GM12878 (cell line): ENCODE data around the gene CRKL. TPM values are rescaled to one million over a fixed set of nuclear protein-coding genes. Genes with fewer than 3 reads are reported as not detected.

Experiments used
- ATAC-seq: fragments of 200-7000 bp; cut with Tn5 transposase; 3 replicates; pipeline ENCODE4 v1.9.1; 2020; ENCODE audit warnings: mild to moderate bottlenecking, moderate library complexity
- BruUV-seq: library from RNA; stranded (reverse); fragments of 400-500 nt; replicated peaks from 2 replicates; lab custom pipeline; 2021; lab: Mats Ljungman, UMichigan
- CTCF ChIA-PET: fragments of 300-600 bp; sonication (Branson Sonifier 250); formaldehyde crosslinking; extraction: SDS; loops from one replicate; lab custom pipeline; 2021; ENCODE audit warnings: inconsistent platforms; lab: Yijun Ruan, JAX
- POLR2A ChIA-PET: fragments of 350-600 bp; formaldehyde crosslinking; extraction: SDS; loops from one replicate; lab custom pipeline; 2021; ENCODE audit warnings: inconsistent platforms; lab: Charles Lee
- RAD21 ChIA-PET: fragments of 300-600 bp; sonication (Branson Sonifier 250); formaldehyde crosslinking; loops from one replicate; lab custom pipeline; 2023; ENCODE audit warnings: antibody characterized with exemption; ENCODE audit not compliant: unreplicated experiment; lab: Charles Lee
- SMC1A ChIA-PET: fragments of 300-600 bp; sonication (Branson Sonifier 250); formaldehyde crosslinking; loops from one replicate; lab custom pipeline; 2023; ENCODE audit not compliant: unreplicated experiment, uncharacterized antibody; lab: Charles Lee
- DNase-seq: peaks from one replicate; pipeline ENCODE4 v3.0.0-alpha.2; 2011; ENCODE audit warnings: low read depth, low spot score
- FAIRE-seq: peaks from 3 replicates; lab custom pipeline; 2011; peaks lifted over from hg19 to GRCh38; lab: Jason Lieb, UNC
- H2AFZ ChIP-seq: 2 replicates; pipeline ENCODE4 v1.6.0; 2011; ENCODE audit warnings: low read depth, low read length, control low read depth; ENCODE audit not compliant: control insufficient read depth
- H3K27ac ChIP-seq: 2 replicates; pipeline ENCODE4 v1.5.1; 2011; ENCODE audit warnings: control low read depth; ENCODE audit not compliant: control insufficient read depth, insufficient read depth
- H3K27me3 ChIP-seq, 2 experiments: replicated peaks in 1 of 2; 2 replicates each; pipeline versions ENCODE4 v1.6.0 to v1.6.1; 2011; ENCODE audit warnings: low read length in 1 of 2; ENCODE audit not compliant: control insufficient read depth in 2 of 2, insufficient read depth in 2 of 2
- H3K36me3 ChIP-seq, 2 experiments: 2 replicates each; pipeline ENCODE4 v1.5.1; 2011; ENCODE audit warnings: low read length in 1 of 2; ENCODE audit not compliant: control insufficient read depth in 2 of 2, insufficient read depth in 2 of 2
- H3K4me1 ChIP-seq: 2 replicates; pipeline ENCODE4 v1.6.1; 2011; ENCODE audit warnings: mild to moderate bottlenecking, low read length, moderate library complexity, mixed read lengths; ENCODE audit not compliant: control insufficient read depth, insufficient read depth
- H3K4me2 ChIP-seq: 2 replicates; pipeline ENCODE4 v1.6.0; 2011; ENCODE audit warnings: control low read depth; ENCODE audit not compliant: control insufficient read depth, insufficient read depth
- H3K4me3 ChIP-seq: fragments of 200-600 bp; sonication (generic); 2 replicates; pipeline ENCODE4 v1.5.1; 2016
- H3K79me2 ChIP-seq: 2 replicates; pipeline ENCODE4 v1.6.0; 2011; ENCODE audit warnings: low read length; ENCODE audit not compliant: control insufficient read depth, insufficient read depth
- H3K9ac ChIP-seq: 2 replicates; pipeline ENCODE4 v1.8.0; 2011; ENCODE audit warnings: low read length, control low read depth, mixed read lengths; ENCODE audit not compliant: control insufficient read depth, insufficient read depth
- H3K9me3 ChIP-seq: replicated peaks from 3 replicates; pipeline ENCODE4 v1.5.1; 2011; ENCODE audit warnings: mild to moderate bottlenecking, low read length; ENCODE audit not compliant: control insufficient read depth, insufficient read depth
- H4K20me1 ChIP-seq: 2 replicates; pipeline ENCODE4 v1.6.0; 2011; ENCODE audit not compliant: control insufficient read depth, insufficient read depth
- BCL11A ChIP-seq: IDR thresholded peaks from 2 replicates; pipeline ENCODE4 v1.6.1; 2011; ENCODE audit warnings: low read depth, low read length
- CUX1 ChIP-seq: IDR thresholded peaks from 2 replicates; pipeline ENCODE4 v1.6.1; 2012; ENCODE audit warnings: improper control_type of control experiment, low read depth, low read length; ENCODE audit not compliant: insufficient replicate concordance
- EP300 ChIP-seq, 2 experiments: fragments of 150-350 bp in 1 of 2; IDR thresholded peaks; 2 replicates each; pipeline ENCODE4 v1.6.1; 2011 to 2012; ENCODE audit warnings: low read depth in 2 of 2, low read length in 2 of 2, borderline replicate concordance in 1 of 2, improper control_type of control experiment in 1 of 2, inconsistent platforms in 1 of 2; ENCODE audit not compliant: control insufficient read depth in 1 of 2
- HDGF ChIP-seq: fragments of 450-650 bp; IDR thresholded peaks from 2 replicates; pipeline ENCODE4 v1.6.1; 2016; ENCODE audit warnings: antibody characterized with exemption
- NFXL1 ChIP-seq: fragments of 450-650 bp; IDR thresholded peaks from 2 replicates; pipeline ENCODE4 v1.6.1; 2017; ENCODE audit warnings: antibody characterized with exemption, mild to moderate bottlenecking, borderline replicate concordance
- PML ChIP-seq: IDR thresholded peaks from 2 replicates; pipeline ENCODE4 v1.6.1; 2012; ENCODE audit warnings: low read length, inconsistent platforms
- POU2F2 ChIP-seq: IDR thresholded peaks from 3 replicates; pipeline ENCODE4 v1.6.1; 2011; ENCODE audit warnings: low read depth, mild to moderate bottlenecking, low read length, borderline replicate concordance
- WGBS: methylation state at CpG from one replicate; pipeline ENCODE4 v1.1.6; 2016; ENCODE audit warnings: low lambda C conversion rate; ENCODE audit not compliant: insufficient replicate concordance, insufficient coverage; ENCODE audit errors: missing lambda C conversion rate; 5-methylcytosine and 5-hydroxymethylcytosine counted together
- in situ Hi-C: fragments of 300-500 bp; cut with MboI; formaldehyde crosslinking; loops from 9 replicates; pipeline ENCODE4 v1.14.3; 2018; ENCODE audit warnings: mixed read lengths
- intact Hi-C: fragments of 100-400 bp; cut with micrococcal nuclease; formaldehyde crosslinking; loops from one replicate; pipeline ENCODE4 v1.14.2; 2022; ENCODE audit not compliant: unreplicated experiment
- polyA plus RNA-seq, 11 experiments: library from polyadenylated mRNA; depleted of rRNA in 4 of 11; unstranded in 6 of 11; stranded (reverse) in 5 of 11; fragments of >200 nt; fragmentation: Nextera tagmentation in 4 of 11; fragmentation: Illumina TruSeq in 1 of 11; extraction: Ambion mirVana in 4 of 11; extraction: Trizol in 1 of 11; gene quantifications; 1 replicate in 1 of 11; 2 replicates in 10 of 11; pipeline versions ENCODE4 v1.2.1 to v1.2.3, GENCODE V29; 2011 to 2016; ENCODE audit warnings: inconsistent platforms in 2 of 11, missing spikeins in 2 of 11, low read depth in 1 of 11
- total RNA-seq, 4 experiments: library from RNA; depleted of rRNA in 3 of 4; stranded (reverse); fragments of >200 nt in 3 of 4; fragmentation: Illumina TruSeq in 1 of 4; extraction: Trizol in 1 of 4; gene quantifications; 2 replicates each; pipeline versions ENCODE4 v1.2.1 to v1.2.3, GENCODE V29; 2013 to 2021

CRKL gene
- total and polyA plus RNA-seq, 10 of the 15 experiments (the other 5 are each of a cell fraction or from before 2014, with no cell fraction given): 12.6 to 61.2 (median 32.7) TPM

GRCh38 chr22:20904980-20905355 is 12.2 kb upstream of the CRKL start (continued):
- TF ChIP-seq CUX1 (no peak), POU2F2 (no peak)

DNA sequence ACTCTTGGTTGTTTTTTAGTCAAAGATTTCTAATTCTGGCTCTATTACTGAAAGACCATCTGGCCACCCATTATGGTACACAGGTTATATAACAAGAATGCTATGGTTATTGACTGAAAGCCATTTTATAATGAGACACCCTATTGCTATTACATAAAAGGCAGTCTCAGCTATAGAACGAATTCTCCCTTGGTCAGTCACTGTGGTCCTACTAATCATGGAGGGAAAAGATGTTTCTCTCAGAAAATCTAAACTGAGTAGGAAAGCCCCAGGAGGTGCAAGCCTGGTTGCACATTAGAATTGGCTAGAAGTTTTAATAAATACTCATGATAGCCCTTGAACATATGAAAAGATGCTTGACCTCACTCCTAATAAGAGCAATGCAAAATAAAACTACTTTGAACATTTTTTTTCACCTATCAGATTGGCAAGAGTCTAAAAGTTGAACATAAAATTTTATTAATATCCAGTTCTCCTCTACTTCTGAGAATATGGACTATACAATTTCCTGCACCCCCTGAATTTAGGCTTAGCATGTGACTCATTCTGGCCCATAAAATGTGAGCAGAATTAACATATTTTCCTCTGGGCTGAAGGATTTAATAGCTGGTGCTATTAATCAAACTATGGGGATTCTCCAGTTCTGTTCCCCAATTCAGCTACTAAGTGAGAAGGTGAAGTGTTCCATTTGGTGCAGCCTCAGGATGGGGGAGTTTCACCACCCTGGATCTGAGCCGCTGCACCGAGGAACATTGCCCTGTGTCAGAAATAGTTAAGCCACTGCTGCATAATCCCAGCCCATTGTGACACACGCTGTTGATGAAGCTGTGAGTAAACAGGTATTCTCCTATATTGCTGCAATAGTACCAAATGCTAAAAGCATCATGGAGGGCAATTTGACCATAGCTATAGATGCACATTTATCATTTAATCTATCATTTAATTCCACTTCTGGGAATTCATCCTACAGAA is 11.5 kb upstream of the CRKL start:
- DNase-seq: no peak
- BruUV-seq: no TSS peak
- H3K4me1 ChIP-seq: peaks cover 5% of the 10 kb centered on the region; the same call in 1 of the 2 replicates
- ChIA-PET CTCF (no interaction called here), SMC1A (interaction anchor here (0.6 kb wide), 1 partner anchor 21 kb away, joined by 4 read pairs; no protein-coding TSS in a partner anchor), POLR2A (no interaction called here), RAD21 (interaction anchor here (0.5 kb wide), 1 partner anchor 23 kb away, joined by 4 read pairs; no protein-coding TSS in a partner anchor)
- no peaks in the 10 kb centered on the region for H4K20me1 ChIP-seq
- no peaks in the 10 kb centered on the region for H3K36me3 ChIP-seq
- H3K79me2 ChIP-seq: no peaks in the 10 kb centered on the region
- WGBS: 66% methylated on average over 4 of the region's 4 CpGs
- H3K4me2 ChIP-seq: no peak overlapping the region
- no peak for FAIRE-seq
- no peak for ATAC-seq
- H2AFZ ChIP-seq: no peak overlapping the region
- no peak overlapping the region for H3K27ac ChIP-seq
- in situ Hi-C loops: no loop called here
- H3K27me3 ChIP-seq: no peaks in the 10 kb centered on the region
- no peaks in the 10 kb centered on the region for H3K9me3 ChIP-seq
- intact Hi-C loops: no loop called here
- no peak overlapping the region for H3K4me3 ChIP-seq
- no peak overlapping the region for H3K9ac ChIP-seq
- TF ChIP-seq EP300 (IDR thresholded peaks at IDR 0.05; ENCODE audit: borderline replicate concordance in 1 of 2, control insufficient read depth in 1 of 2, low read depth in 2 of 2, low read length in 2 of 2): no peak
- TF ChIP-seq PML: no peak
- TF ChIP-seq BCL11A: no peak
- no peak for TF ChIP-seq NFXL1
- TF ChIP-seq HDGF: no peak
